ENCODE results near the gene SPATA46.

- TF ChIP-seq ZFP41 (tag by site-specific recombination; IDR thresholded peaks at IDR 0.05; ENCODE audit: borderline replicate concordance) = no peak
- no peak for TF ChIP-seq ZNF155 (tag by site-specific recombination; IDR thresholded peaks at IDR 0.05)
- no peak for TF ChIP-seq AEBP2 (tag by site-specific recombination; IDR thresholded peaks at IDR 0.05; ENCODE audit: borderline replicate concordance)
- TF ChIP-seq REST (tag by site-specific recombination; IDR thresholded peaks at IDR 0.05) = no peak
- no peak for TF ChIP-seq ZNF362 (tag by site-specific recombination; IDR thresholded peaks at IDR 0.05)
- no peak for TF ChIP-seq CTCF (tag by site-specific recombination; IDR thresholded peaks at IDR 0.05)
- no peak for TF ChIP-seq ZNF114 (tag by site-specific recombination; IDR thresholded peaks at IDR 0.05)
- no peak for TF ChIP-seq ZBTB49 (tag by site-specific recombination; IDR thresholded peaks at IDR 0.05; ENCODE audit: low read depth)
- TF ChIP-seq ZFP37 (tag by site-specific recombination; IDR thresholded peaks at IDR 0.05) = no peak
- TF ChIP-seq KLF9 (tag by site-specific recombination; IDR thresholded peaks at IDR 0.05; ENCODE audit: low read depth) = no peak
- no peak for TF ChIP-seq ZBTB21 (tag by site-specific recombination; IDR thresholded peaks at IDR 0.05)
- no peak for TF ChIP-seq ZNF121 (tag by site-specific recombination; IDR thresholded peaks at IDR 0.05)
- TF ChIP-seq KLF1 (tag by site-specific recombination; IDR thresholded peaks at IDR 0.05) = no peak
Observed at GRCh38 chr1:162366149-162366548, 10.5 kb downstream of the SPATA46 start.

Measured in HEK293 (cell line).